Pancreas (tissue), 10 donors: ENCODE data around the gene MYOM3. TPM values are rescaled to one million over a fixed set of nuclear protein-coding genes. Genes with fewer than 3 reads are reported as not detected.
A peak's percentile ranks its signal among the peaks of the same experiment; 100 is the strongest.

Experiments used
- ATAC-seq, 4 donors: fragments of 200-7000 bp; cut with Tn5 transposase; one replicate each; pipeline versions ENCODE4 v1.8.0 to v1.9.1; 2020; ENCODE audit warnings: mild to moderate bottlenecking in 4 of 4, moderate library complexity in 4 of 4
- DNase-seq, 6 donors: peaks; one replicate each; pipeline ENCODE4 v3.0.0-alpha.2; 2020
- FAIRE-seq: peaks from 2 replicates; lab custom pipeline; 2012; peaks lifted over from hg19 to GRCh38; lab: Jason Lieb, UNC
- H3K27ac ChIP-seq, 4 donors: fragments of 200-600 bp; sonication (generic); 1 replicate in 3 of 4; 2 replicates in 1 of 4; pipeline versions ENCODE4 v1.5.0 to v1.8.0; 2020
- H3K27me3 ChIP-seq, 4 donors: fragments of 200-600 bp; one replicate each; pipeline ENCODE4 v1.8.0; 2021
- H3K36me3 ChIP-seq, 3 donors: fragments of 200-600 bp; sonication (generic) in 1 of 3; one replicate each; pipeline versions ENCODE4 v1.5.0 to v1.8.0; 2020 to 2021
- H3K4me1 ChIP-seq, 3 donors: fragments of 200-600 bp; one replicate each; pipeline ENCODE4 v1.8.0; 2021
- H3K4me3 ChIP-seq, 4 donors: fragments of 200-600 bp; sonication (generic) in 2 of 4; one replicate each; pipeline versions ENCODE4 v1.5.0 to v1.8.0; 2020 to 2021
- H3K9me3 ChIP-seq, 4 donors: fragments of 200-600 bp; one replicate each; pipeline ENCODE4 v1.8.0; 2021
- WGBS, 2 donors: extraction: QIAGEN DNeasy Blood & Tissue Kit; methylation state at CpG; one replicate each; pipeline ENCODE4 v1.1.7; 2013; 5-methylcytosine and 5-hydroxymethylcytosine counted together
- intact Hi-C, 3 donors: fragments of 100-400 bp; cut with DNase I; formaldehyde crosslinking; loops; one replicate each; pipeline versions ENCODE4 v1.11.1 to v1.14.2; 2022
- polyA plus RNA-seq, 2 donors: library from polyadenylated mRNA; stranded (reverse); fragments of 200-250 nt; gene quantifications; one replicate each; pipeline ENCODE4 v1.2.3, GENCODE V29; 2013
- total RNA-seq, 6 donors: library from RNA; stranded (reverse); fragmentation: NEBNext Ultra II Directional in 4 of 6; extraction: Animal tissue kit (Norgen Biotek cat#: 25700) in 4 of 6; gene quantifications; one replicate each; pipeline versions ENCODE4 v1.2.1 to v1.2.4, GENCODE V29; 2021 to 2023
- TF ChIP-seq, protein P1 (sequence below), 4 donors: fragments of 200-600 bp; sonication (generic) in 3 of 4; IDR thresholded peaks; one replicate each; pipeline versions ENCODE4 v1.5.0 to v1.8.0; 2021; ENCODE audit warnings: antibody characterized with exemption in 4 of 4
- donor health status: healthy with polysubstance abuse.
- donor health status: DM: no; HTN: no; CAD: no; lungs with moderate emphysema.
- donor health status: DM: no; HTN: no; CAD: no.
- donor health status: control.
- donor health status: control.
- donor health status: Bipolar disorder and iron deficiency.
- donor health status: DM: yes; HTN: yes; CAD: no.
- donor health status: DM: no; HTN: no; CAD: no.
- donor health status: DM: no; HTN: no; CAD: no.
- donor health status: DM: yes; HTN: yes; CAD: no.

The MYOM3 gene
- total and polyA plus RNA-seq, 8 donors = 0.38 to 1.7 (median 0.79) TPM

DNA sequence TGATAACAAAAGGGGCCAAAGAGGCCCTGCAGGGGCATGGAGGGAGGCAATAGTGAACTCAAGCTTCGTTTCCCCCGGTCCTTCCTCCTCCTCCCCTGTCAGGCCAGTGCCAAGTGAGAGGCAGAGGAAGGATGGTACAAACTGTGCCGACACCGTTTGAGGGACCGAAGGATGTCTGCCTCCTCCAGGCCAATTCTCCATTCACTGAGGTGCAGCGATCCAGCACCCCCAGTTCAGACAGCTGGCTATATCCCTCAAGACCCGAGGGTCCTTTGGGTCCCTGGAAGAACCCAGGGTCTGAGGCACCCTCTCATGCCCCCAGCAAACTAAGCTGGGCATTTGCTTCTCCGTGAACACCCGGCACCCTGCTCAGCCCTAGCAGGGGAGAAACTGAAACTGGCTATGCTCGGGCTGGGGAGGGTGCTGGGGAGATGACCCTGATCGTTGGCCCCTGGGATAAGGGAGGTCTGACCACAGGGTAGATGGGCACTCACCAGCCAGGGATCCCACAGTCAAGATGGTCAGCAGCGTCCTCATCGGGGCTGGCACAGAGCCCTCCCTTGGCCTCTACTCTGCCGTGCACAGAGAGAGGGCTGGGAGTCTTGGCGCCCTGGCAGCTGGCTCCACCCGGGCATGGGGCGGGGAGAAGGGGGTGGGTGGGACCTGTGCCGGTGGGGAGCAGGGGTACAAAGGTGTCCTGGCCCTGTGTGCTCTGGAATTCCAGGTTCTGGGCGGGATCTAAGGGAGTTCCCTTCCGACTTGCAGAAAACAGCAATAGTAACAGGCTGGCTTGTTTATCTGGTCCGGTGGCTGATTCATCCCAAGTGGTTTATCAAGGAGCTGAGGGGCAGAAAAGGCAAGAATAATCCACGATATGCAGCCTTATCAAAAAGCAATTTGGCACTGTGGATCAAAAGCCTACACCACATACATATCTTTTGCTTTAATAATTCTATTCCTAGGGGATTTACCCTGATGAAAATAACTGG, 30.9 kb upstream of the MYOM3 start, which contains the start of gene IL22RA1:
IL22RA1 (minus strand) TSS at position 595 of the 989 bp plus-strand sequence; CDS start at position 537, 58 bp downstream.
- H3K4me1 ChIP-seq = peaks cover 0 to 13% (median 5%) of the 10 kb centered on the region in 3 donors
- WGBS, 2 donors = 10 to 11% methylated on average over 21 to 22 of the region's 22 CpGs
- no peaks in the 10 kb centered on the region for H3K27me3 ChIP-seq
- peak; percentile 63 to 80 (median 78) for ATAC-seq
- no peak for FAIRE-seq
- no peaks in the 10 kb centered on the region for H3K9me3 ChIP-seq
- DNase-seq = peak; percentile 87 to 96 (median 91)
- H3K27ac ChIP-seq = peak within 1 kb of the TSS; percentile 75 to 87 (median 82)
- H3K36me3 ChIP-seq = no peaks in the 10 kb centered on the region
- TF ChIP-seq, protein P1, sequence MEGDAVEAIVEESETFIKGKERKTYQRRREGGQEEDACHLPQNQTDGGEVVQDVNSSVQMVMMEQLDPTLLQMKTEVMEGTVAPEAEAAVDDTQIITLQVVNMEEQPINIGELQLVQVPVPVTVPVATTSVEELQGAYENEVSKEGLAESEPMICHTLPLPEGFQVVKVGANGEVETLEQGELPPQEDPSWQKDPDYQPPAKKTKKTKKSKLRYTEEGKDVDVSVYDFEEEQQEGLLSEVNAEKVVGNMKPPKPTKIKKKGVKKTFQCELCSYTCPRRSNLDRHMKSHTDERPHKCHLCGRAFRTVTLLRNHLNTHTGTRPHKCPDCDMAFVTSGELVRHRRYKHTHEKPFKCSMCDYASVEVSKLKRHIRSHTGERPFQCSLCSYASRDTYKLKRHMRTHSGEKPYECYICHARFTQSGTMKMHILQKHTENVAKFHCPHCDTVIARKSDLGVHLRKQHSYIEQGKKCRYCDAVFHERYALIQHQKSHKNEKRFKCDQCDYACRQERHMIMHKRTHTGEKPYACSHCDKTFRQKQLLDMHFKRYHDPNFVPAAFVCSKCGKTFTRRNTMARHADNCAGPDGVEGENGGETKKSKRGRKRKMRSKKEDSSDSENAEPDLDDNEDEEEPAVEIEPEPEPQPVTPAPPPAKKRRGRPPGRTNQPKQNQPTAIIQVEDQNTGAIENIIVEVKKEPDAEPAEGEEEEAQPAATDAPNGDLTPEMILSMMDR (IDR thresholded peaks at IDR 0.05) = no peak
- H3K4me3 ChIP-seq = peak within 1 kb of the TSS; percentile 47 to 74 (median 61)
- intact Hi-C loops = no loop called here

DNA sequence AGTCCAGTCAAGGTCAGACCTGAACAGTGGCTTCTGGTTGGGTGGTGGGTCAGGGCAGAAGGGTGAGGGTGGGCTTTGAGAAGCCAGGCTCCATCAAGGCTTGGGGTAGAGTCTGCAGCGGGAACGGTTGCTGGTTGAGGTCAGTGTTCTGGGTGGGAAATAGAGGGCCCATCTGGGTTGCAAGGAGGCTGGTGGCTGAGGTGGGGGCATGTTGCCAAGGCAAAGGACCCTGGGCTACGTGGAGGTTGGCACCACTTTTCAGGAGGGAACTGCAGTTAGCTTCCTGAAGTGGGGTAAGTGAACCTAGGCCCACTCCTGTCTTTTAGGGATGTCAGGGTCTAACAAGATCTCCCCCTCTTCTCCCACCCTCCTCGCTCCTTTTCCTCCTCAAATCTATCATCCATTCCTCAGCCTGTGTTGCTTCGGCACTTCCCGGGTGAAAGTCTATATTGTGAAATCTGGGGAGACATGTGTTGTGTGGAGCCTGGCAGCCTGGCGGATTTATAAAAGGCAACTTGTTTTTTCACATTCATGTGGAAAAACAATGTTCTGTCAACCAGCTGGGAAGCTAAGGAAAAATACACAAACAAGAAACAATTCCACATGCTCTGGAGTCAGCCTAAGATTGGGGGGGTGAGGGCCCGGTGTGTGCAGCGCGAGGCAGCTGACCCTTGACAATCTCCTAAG, 29.5 kb upstream of the MYOM3 start:
- TF ChIP-seq, protein P1 (IDR thresholded peaks at IDR 0.05) = no peak
- Histone ChIP-seq H3K27ac (peak overlapping the region; percentile 75 to 87 (median 82)), H3K27me3 (no peaks in the 10 kb centered on the region), H3K4me1 (peaks cover under 1 to 26% (median 9%) of the 10 kb centered on the region in 3 donors), H3K36me3 (peaks cover 0 to 5% (median 0%) of the 10 kb centered on the region in 3 donors), H3K9me3 (no peaks in the 10 kb centered on the region), H3K4me3 (peak overlapping the region; percentile 47 to 74 (median 61))
- FAIRE-seq (no peak), DNase-seq (peak in 2 of 6 donors; percentile 55 to 69), ATAC-seq (peak; percentile 6 to 24 (median 16))
- intact Hi-C loops = no loop called here
- WGBS, 2 donors = 36 to 44% methylated on average over 10 of the region's 10 CpGs

- WGBS, 2 donors = 43 to 45% methylated on average over 17 of the region's 17 CpGs
- H3K9me3 ChIP-seq = no peaks in the 10 kb centered on the region
- H3K4me3 ChIP-seq = peak overlapping the region; percentile 47 to 74 (median 61)
- peak; percentile 82 to 93 (median 90) for DNase-seq
- ATAC-seq = peak; percentile 62 to 72 (median 70)
- H3K27me3 ChIP-seq = no peaks in the 10 kb centered on the region
- peaks cover 0 to 12% (median 0%) of the 10 kb centered on the region in 3 donors for H3K36me3 ChIP-seq
- TF ChIP-seq, protein P1 (IDR thresholded peaks at IDR 0.05) = no peak
- FAIRE-seq = no peak
- H3K27ac ChIP-seq = peak overlapping the region; percentile 75 to 87 (median 82)
- intact Hi-C loops = no loop called here
- H3K4me1 ChIP-seq = peaks cover 6 to 28% (median 9%) of the 10 kb centered on the region in 3 donors
These were observed 28.8 kb upstream of the MYOM3 start for GRCh38 chr1:24140741-24141181.

DNA sequence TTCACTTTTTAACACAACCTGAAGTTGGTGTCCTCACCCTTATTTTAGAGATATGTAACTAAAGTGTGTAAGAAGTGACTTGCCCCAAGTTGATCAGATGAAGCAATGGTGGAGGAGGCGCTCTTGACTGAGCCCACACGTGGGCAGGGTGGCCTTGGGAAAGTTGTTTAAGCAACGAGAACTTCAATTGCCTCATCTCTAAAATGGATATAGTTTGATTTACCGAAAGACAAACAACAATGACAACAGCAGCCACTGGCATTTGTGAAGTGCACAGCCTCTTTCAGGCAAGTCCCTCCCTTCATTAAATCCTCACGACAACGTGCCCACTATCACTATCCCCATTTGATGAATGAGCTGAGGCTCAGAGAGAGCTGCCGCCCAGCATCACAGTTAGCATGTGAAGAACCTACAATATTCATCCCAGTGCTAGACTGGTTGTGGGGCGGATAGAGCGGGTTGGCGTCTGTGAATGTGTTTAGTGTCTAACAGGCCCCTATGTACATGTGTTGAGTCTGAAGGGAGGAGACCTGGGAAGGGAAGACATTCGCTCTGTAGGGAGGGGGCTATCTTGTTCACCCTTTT, 28.0 kb upstream of the MYOM3 start:
- intact Hi-C loops = no loop called here
- peak overlapping the region; percentile 75 to 87 (median 82) for H3K27ac ChIP-seq
- H3K27me3 ChIP-seq = no peaks in the 10 kb centered on the region
- TF ChIP-seq, protein P1 (IDR thresholded peaks at IDR 0.05) = no peak
- ATAC-seq (peak in 2 of 4 donors; percentile 18 to 29), FAIRE-seq (no peak), DNase-seq (peak in 2 of 6 donors; percentile 66 to 67)
- H3K36me3 ChIP-seq = peaks cover 0 to 13% (median 0%) of the 10 kb centered on the region in 3 donors
- 42 to 50% methylated on average over 11 of the region's 11 CpGs for WGBS, 2 donors
- H3K4me1 ChIP-seq = peaks cover 9 to 31% (median 9%) of the 10 kb centered on the region in 3 donors
- no peaks in the 10 kb centered on the region for H3K9me3 ChIP-seq
- H3K4me3 ChIP-seq = peak overlapping the region in 2 of 4 donors; percentile 63 to 74
